Endodermal cell (in vitro differentiated cells): ENCODE results near the gene WFS1. TPM values are rescaled to one million over a fixed set of nuclear protein-coding genes. Genes with fewer than 3 reads are reported as not detected.

Source experiments
- DNase-seq: peaks from one replicate; pipeline ENCODE4 v3.0.0-alpha.2; 2017
- H3K27ac ChIP-seq: 2 replicates; pipeline ENCODE4 v1.5.1; 2013; ENCODE audit warnings: mild to moderate bottlenecking, low read depth, low read length, moderate library complexity
- H3K27me3 ChIP-seq: 2 replicates; pipeline ENCODE4 v1.6.1; 2013; ENCODE audit warnings: mild to moderate bottlenecking, low read length, moderate library complexity; ENCODE audit not compliant: insufficient read depth, control insufficient read depth, poor library complexity, severe bottlenecking
- H3K36me3 ChIP-seq: 2 replicates; pipeline ENCODE4 v1.7.0; 2013; ENCODE audit warnings: mild to moderate bottlenecking, low read length, moderate library complexity; ENCODE audit not compliant: control insufficient read depth, insufficient read depth
- H3K4me1 ChIP-seq: one replicate; pipeline ENCODE4 v1.7.0; 2013; ENCODE audit warnings: low read length; ENCODE audit not compliant: control insufficient read depth, insufficient read depth
- H3K4me3 ChIP-seq: 2 replicates; pipeline ENCODE4 v1.5.1; 2013; ENCODE audit warnings: mild to moderate bottlenecking, low read length, moderate library complexity
- H3K9ac ChIP-seq: 2 replicates; pipeline ENCODE4 v1.6.1; 2013; ENCODE audit warnings: mild to moderate bottlenecking, low read length, moderate library complexity; ENCODE audit not compliant: poor library complexity, severe bottlenecking; ENCODE audit errors: extremely low read depth
- H3K9me3 ChIP-seq: 2 replicates; pipeline ENCODE4 v1.6.1; 2013; ENCODE audit warnings: mild to moderate bottlenecking, low read length, moderate library complexity; ENCODE audit not compliant: control insufficient read depth
- H3K27ac Mint-ChIP-seq: 2 replicates; pipeline ENCODE4 v1.8.0; 2020; ENCODE audit warnings: mixed read lengths
- H3K27me3 Mint-ChIP-seq: 2 replicates; pipeline ENCODE4 v1.8.0; 2021; ENCODE audit warnings: mild to moderate bottlenecking, mixed read lengths; ENCODE audit not compliant: insufficient read depth
- H3K36me3 Mint-ChIP-seq: 2 replicates; pipeline ENCODE4 v1.8.0; 2020; ENCODE audit warnings: low read depth, mixed read lengths
- H3K4me1 Mint-ChIP-seq: 2 replicates; pipeline ENCODE4 v1.8.0; 2020; ENCODE audit warnings: mixed read lengths
- H3K4me3 Mint-ChIP-seq: 2 replicates; pipeline ENCODE4 v1.8.0; 2020; ENCODE audit warnings: mild to moderate bottlenecking, moderate library complexity, mixed read lengths
- H3K9me3 Mint-ChIP-seq: 2 replicates; pipeline ENCODE4 v1.8.0; 2020; ENCODE audit warnings: mild to moderate bottlenecking, mixed read lengths
- WGBS, 2 experiments: methylation state at CpG; one replicate each; pipeline versions ENCODE4 v1.1.5 to v1.1.7; 2013; ENCODE audit warnings: missing lambda C conversion rate in 2 of 2, mixed read lengths in 1 of 2; ENCODE audit not compliant: insufficient coverage in 1 of 2, insufficient read length in 1 of 2; 5-methylcytosine and 5-hydroxymethylcytosine counted together
- total RNA-seq, 2 donors: library from RNA; stranded (reverse); fragmentation: NEBNext Ultra II Directional in 1 of 2; extraction: Animal tissue kit (Norgen Biotek cat#: 25700) in 1 of 2; gene quantifications; 2 replicates in 1 of 2; 3 replicates in 1 of 2; pipeline ENCODE4 v1.2.1, GENCODE V29; 2021
- TF ChIP-seq, protein P1 (sequence below): fragments of 200-600 bp; sonication (generic); conservative IDR thresholded peaks from 2 replicates; pipeline ENCODE4 v1.5.0; 2021; ENCODE audit warnings: antibody characterized with exemption, mild to moderate bottlenecking

WFS1 gene
- total RNA-seq, 2 donors from 2014 or later = 25.3 to 26.1 TPM

GRCh38 chr4:6230502-6230785 lies 39.2 kb upstream of the WFS1 start:
- 0 to 59% methylated on average over 1 to 3 of the region's 3 CpGs for WGBS, 2 experiments
- H3K9ac ChIP-seq = no peak overlapping the region
- no peaks in the 10 kb centered on the region for H3K27me3 Mint-ChIP-seq

GRCh38 chr4:6230827-6231662 lies 38.6 kb upstream of the WFS1 start:
- WGBS, 2 experiments = 94 to 95% methylated on average over 18 to 21 of the region's 21 CpGs
- H3K27ac Mint-ChIP-seq = peak overlapping the region; percentile 26
- H3K9me3 Mint-ChIP-seq = no peaks in the 10 kb centered on the region
- no peak overlapping the region for H3K4me3 Mint-ChIP-seq
- H3K36me3 Mint-ChIP-seq = no peaks in the 10 kb centered on the region
- Histone ChIP-seq H3K27ac (no peak overlapping the region), H3K27me3 (no peaks in the 10 kb centered on the region), H3K4me1 (no peaks in the 10 kb centered on the region), H3K36me3 (no peaks in the 10 kb centered on the region), H3K9ac (no peak overlapping the region), H3K9me3 (no peaks in the 10 kb centered on the region), H3K4me3 (no peak overlapping the region)
- H3K4me1 Mint-ChIP-seq = no peaks in the 10 kb centered on the region
- H3K27me3 Mint-ChIP-seq = no peaks in the 10 kb centered on the region
- TF ChIP-seq, protein P1, sequence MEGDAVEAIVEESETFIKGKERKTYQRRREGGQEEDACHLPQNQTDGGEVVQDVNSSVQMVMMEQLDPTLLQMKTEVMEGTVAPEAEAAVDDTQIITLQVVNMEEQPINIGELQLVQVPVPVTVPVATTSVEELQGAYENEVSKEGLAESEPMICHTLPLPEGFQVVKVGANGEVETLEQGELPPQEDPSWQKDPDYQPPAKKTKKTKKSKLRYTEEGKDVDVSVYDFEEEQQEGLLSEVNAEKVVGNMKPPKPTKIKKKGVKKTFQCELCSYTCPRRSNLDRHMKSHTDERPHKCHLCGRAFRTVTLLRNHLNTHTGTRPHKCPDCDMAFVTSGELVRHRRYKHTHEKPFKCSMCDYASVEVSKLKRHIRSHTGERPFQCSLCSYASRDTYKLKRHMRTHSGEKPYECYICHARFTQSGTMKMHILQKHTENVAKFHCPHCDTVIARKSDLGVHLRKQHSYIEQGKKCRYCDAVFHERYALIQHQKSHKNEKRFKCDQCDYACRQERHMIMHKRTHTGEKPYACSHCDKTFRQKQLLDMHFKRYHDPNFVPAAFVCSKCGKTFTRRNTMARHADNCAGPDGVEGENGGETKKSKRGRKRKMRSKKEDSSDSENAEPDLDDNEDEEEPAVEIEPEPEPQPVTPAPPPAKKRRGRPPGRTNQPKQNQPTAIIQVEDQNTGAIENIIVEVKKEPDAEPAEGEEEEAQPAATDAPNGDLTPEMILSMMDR = no peak
- peak; percentile 28 for DNase-seq

More at GRCh38 chr4:6230502-6230785, 39.2 kb upstream of the WFS1 start:
- no peak overlapping the region for H3K4me3 ChIP-seq
- no peaks in the 10 kb centered on the region for H3K27me3 ChIP-seq
- H3K27ac ChIP-seq = no peak overlapping the region
- peaks cover 2% of the 10 kb centered on the region for H3K4me1 Mint-ChIP-seq
- no peaks in the 10 kb centered on the region for H3K9me3 ChIP-seq
- no peaks in the 10 kb centered on the region for H3K9me3 Mint-ChIP-seq
- peak overlapping the region; percentile 26 for H3K27ac Mint-ChIP-seq
- no peak overlapping the region for H3K4me3 Mint-ChIP-seq
- H3K4me1 ChIP-seq = no peaks in the 10 kb centered on the region
- TF ChIP-seq, protein P1 = no peak
- H3K36me3 Mint-ChIP-seq = no peaks in the 10 kb centered on the region
- H3K36me3 ChIP-seq = no peaks in the 10 kb centered on the region
- DNase-seq = peak; percentile 39

- no peaks in the 10 kb centered on the region for H3K4me1 ChIP-seq
- no peak overlapping the region for H3K9ac ChIP-seq
- H3K27ac ChIP-seq = no peak overlapping the region
- no peaks in the 10 kb centered on the region for H3K27me3 ChIP-seq
- WGBS, 2 experiments = 83 to 92% methylated on average over 5 to 7 of the region's 7 CpGs
- Mint-ChIP-seq H3K27ac (no peak overlapping the region), H3K4me3 (no peak overlapping the region), H3K4me1 (no peaks in the 10 kb centered on the region), H3K36me3 (no peaks in the 10 kb centered on the region), H3K27me3 (no peaks in the 10 kb centered on the region), H3K9me3 (no peaks in the 10 kb centered on the region)
- H3K36me3 ChIP-seq = no peaks in the 10 kb centered on the region
- no peaks in the 10 kb centered on the region for H3K9me3 ChIP-seq
- TF ChIP-seq, protein P1 = no peak
- DNase-seq = peak; percentile 19
- no peak overlapping the region for H3K4me3 ChIP-seq
Observed at GRCh38 chr4:6231663-6232165, 37.9 kb upstream of the WFS1 start.
